Renal cortex interstitium (tissue), 11 donors: ENCODE measurements around the gene HTR2A. TPM values are rescaled to one million over a fixed set of nuclear protein-coding genes. Genes with fewer than 3 reads are reported as not detected.
"Not testable (repeated sequence)": the region's sequence is repeated elsewhere in the genome, so short reads cannot be mapped to it uniquely, and the experiment has no call there.

ENCODE experiments used
- DNase-seq, 11 donors: peaks; one replicate each; pipeline ENCODE4 v3.0.0-alpha.2; 2013; ENCODE audit warnings: low read depth in 9 of 11, low spot score in 4 of 11; ENCODE audit errors: extremely low read depth in 1 of 11
- polyA plus RNA-seq, 3 donors: library from polyadenylated mRNA; unstranded; fragments of 120-200 nt; gene quantifications; one replicate each; pipeline ENCODE4 v1.2.1, GENCODE V29; 2013; ENCODE audit not compliant: insufficient read length in 3 of 3

Gene HTR2A
- polyA plus RNA-seq, 3 donors: 0.61 to 0.72 (median 0.65) TPM

DNA sequence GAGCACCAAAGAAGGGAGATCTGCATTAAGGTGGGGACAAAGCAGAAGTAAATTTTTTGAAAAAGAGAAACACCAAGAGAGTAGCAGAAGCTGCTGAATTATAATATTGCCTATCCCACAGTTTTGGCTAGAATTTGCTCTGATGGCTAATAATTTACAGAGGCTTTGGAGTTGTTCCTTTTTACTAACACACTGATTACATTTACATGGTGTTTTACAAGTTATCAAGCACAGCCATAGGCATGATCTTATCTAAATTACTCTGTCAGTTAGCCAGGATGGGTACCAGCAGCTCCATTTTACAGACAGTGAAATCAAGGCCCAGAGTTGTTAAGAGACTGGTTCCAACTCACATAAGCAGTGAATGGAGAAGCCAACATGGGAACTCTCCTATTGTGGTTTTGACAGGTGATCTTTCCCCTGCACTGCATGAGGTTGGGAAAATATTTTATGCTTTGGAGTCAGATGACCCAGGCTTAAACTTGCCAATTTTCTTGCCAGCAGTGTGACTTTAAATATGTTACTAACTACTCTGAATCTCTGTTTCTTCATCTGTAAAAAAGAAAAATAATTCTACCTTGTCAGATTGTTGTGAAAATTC lies 66.3 kb downstream of the HTR2A start:
- DNase-seq: no peak

DNA sequence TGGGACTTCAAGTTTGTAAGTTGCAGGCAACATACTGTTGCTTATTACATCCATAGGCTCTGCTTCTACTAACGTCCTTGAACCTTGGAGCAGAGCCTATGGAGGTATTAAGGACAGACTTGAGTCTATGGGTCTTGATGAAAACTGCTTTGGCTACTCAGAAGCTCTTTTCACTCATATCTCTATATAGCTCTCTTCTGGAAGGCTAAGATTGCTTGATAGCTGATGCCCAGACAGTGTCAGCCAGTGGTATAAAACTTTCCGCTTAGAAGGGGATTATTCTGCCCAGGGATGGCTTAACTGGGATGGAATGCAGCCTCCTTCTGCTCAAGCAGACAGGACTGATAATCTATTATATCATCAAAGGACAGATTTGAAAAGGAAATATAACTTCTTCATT lies 74.3 kb downstream of the HTR2A start:
- no peak for DNase-seq

DNA sequence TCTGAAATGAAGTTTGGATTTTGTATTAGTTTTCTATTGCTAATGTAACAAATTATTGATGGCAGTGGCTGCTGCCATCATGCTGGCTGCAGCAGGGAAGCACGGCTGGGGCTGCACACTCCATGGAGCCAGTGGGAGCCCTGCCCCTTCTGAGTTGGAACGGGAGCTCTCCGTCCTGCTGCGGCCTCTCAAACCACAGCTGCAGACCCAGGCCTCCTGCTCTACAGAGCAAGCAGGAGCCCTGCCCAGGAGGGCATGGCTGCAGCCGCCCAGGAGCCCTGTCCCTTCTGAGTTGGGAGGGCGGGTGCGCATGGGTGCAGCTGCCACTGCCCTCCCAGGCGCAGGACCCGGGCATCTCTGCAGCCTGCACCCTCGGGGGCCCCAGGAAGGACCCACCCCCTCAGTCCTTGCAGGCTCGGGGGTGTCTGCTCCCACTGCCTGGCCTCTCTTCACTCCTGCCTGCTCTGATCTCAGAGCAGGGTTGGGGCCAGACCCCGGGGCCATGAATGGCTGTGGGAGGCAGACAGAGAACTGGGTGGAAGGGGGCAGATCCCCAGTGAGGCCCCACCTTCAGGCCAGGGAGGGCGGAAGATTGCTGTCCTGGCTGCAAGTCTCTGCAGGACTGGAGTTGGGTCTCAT lies 78.9 kb downstream of the HTR2A start:
- no peak for DNase-seq

DNA sequence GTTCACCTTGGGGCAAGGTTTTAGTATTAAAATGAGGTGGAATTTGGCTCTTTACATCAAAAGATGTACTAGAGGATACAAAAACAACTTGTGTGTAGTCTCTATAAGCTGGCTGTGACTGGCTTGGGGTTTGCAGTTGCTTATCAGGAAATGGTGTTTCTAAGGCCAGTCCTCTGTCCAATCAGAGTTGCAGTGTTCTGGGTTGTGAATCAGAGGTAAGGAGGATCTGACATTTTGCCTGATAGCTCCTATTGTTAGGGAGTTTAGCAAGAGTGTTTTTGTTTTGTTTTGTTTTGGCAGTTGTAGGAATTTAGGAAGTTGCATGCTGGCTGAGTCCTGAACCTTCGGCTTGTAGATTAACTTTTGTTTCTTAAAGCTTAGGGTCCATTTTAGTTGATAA lies 79.8 kb downstream of the HTR2A start:
- no peak for DNase-seq

DNA sequence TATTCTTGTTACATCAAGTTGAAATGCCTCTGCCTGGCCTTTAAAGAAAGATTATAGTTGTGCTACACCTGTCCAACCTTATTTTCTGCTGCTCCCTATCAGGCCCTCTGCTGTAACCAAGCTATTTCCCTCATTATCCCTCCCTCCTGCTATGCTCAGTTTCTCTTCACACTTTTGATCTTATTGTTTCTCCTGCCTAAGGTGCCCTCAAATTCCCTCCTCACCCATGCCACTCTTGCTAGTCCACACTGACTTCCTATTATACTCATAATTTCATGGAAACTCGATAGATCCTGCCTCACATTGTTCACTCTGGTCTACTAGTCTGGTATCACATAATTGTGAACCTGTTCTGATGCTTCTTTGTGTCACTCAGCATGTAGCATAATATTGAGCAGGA lies 80.5 kb downstream of the HTR2A start:
- no peak for DNase-seq

DNA sequence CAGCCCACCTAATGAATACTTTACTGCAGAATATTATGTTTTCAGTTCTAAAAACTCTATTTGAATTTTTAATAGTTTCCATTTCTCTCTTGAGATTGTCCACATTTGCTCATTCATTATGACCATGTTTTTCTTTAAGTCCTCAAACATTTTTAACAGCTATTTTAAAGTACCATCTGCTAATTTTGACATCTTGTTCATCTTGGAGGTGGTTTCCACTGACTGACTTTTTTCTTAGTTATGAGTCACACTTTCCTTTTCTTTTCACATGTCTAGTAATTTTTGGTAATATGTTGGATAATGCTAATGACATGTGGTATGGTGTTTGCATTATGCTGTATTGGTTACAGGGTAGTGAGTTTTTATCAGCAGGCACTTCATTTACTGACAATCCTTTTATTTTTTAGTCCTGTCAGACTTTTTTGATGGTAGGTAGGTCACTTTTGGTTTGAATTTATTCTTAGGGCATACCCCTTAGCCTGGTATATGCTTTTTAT lies 84.5 kb downstream of the HTR2A start:
- DNase-seq: no peak

DNA sequence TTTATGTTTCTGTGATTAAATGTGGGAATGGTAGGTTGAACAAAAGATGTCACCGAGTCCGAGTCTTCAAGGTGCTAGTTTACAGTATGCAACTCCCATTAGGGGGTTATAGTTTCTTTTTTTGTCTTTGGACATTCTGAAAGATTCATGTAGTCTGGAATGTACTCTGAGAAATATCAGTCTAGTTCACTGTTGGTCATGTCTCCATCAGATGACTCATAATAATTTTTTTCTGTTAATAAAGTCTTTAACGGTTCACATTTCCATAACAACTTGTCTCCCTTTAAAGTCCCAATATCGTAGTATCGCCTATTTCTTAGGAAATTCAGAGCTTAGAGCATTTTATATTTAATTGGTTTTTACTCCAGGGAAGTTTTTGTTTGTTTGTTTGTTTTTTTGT lies 86.4 kb downstream of the HTR2A start:
- DNase-seq: no peak

DNA sequence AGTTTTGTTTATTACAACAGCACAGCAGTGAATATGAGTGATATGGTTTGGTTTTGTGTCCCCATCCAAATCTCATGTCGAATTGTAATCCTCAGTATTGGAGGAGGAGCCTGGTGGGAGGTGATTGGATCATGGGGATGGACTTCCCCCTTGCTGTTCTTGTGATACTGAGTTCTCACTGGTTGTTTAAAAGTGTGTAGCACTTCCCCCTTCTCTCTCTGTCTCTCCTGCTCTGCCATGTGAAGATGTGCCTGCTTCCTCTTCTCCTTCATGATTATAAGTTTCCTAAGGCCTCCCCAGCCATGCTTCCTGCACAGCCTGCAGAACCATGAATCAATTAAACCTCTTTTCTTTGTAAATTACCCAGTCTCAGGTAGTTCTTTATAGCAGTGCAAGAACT lies 91.9 kb downstream of the HTR2A start:
- not testable (repeated sequence) for DNase-seq

DNA sequence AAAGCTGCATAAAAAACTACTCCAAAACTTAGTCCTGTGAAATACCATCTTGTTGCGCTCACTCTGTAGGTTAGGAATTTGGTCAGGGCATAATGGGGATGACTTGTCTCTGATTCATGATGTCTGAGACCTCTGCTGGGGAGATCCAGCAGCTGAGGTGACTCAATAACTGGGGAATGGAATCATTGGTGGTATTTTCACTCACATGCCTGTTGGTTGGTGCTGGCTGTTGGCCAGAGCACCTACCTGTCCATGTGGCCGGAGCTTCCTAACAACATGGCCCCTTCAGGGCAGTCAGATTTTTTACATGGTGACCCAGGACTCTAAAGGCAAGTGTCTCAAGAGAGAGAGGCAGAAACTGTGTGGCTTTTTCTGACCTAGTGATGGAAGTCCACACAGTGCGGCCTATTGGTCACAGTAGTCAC lies 92.5 kb downstream of the HTR2A start:
- DNase-seq: no peak

DNA sequence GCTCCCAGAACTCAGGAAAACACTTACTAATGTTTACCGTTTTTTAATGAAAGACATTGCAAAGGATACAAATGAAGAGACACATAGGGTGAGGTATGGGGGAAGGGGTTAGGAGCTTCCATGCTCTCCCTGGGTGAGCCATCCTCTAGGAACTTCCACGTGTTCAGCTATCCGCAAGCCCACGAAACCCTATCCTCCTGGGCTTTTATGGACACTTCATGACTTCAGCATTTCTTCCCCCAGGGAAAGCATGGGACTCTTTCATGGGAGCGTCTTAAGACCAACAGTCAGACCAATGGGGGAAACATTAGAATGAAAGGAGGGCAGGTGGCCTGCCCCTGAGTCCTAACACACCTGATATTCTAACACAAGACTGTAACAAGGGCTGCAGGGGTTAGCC lies 93.3 kb downstream of the HTR2A start:
- DNase-seq: no peak

DNA sequence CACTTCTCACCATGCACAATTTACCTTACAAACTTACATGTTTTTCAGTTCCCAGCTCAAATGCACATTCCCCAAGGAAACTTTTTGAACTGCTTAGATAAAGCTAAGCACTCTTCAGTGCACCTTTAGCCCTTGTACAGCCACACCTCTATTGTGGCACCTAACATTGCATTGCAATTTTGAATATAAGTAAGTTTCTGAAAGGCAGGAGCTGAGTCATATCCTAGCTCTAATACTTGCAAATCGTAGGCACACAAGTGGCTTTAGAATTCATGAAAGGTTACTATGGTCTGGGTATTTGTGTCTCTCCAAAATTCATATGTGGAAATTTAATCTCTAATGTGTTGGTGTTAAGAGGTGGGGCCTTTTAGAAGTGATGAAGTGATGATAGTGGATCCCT lies 95.0 kb downstream of the HTR2A start:
- DNase-seq: no peak

DNA sequence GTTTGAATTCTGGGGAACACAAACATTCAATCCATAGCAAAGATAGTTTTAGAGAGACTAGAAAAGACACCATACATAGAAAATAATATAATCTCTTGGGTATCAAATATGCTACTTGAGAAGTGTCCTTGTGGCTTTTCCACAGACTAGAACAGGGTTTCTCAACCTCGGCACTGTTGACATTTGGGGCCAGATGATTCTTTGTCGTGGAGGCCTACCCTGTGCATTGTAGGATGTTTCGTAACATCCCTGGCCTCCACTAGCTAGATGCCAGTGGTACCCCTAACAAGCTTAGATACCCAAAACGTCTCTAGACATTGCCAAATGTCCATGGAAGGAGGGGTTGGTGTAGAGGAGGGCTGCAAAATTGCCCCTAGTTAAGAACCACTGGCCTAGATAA lies 97.7 kb downstream of the HTR2A start:
- no peak for DNase-seq

DNA sequence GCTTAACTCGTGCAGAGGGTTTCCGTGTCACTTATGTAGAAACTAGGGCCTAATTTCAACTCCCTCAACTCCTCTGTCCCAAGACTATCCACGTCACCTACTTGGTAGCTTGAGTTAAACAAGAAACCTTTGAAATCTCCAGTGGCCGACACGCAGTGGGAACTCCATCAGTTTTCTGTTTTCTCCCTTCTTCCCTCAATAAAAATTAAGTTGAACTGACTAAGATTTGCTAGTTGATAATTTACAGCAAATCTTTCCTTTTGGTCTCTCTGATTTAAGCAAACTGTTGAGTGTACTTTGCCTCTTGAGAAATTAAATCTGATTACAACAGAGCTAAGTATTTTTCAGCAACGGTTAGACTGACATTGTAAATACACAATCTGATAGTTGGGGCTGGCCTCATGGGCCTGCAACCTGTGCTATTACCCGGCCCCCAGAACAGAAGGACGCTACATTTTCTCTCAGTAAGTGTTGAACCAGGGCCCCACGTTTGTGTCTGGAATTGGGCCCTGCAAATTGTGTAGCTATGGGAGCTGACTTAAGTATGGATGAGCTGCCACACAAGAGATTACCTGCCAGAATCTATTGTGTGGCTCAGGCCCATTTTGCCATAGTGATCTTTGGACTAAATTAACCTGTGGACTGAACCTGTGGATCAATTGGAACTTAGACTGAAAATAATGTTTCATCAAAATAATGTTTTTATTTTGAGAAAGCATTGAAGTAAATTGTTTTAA lies 99.2 kb downstream of the HTR2A start:
- peak in 3 of 11 donors; percentile 6 to 24 (median 7) for DNase-seq

DNA sequence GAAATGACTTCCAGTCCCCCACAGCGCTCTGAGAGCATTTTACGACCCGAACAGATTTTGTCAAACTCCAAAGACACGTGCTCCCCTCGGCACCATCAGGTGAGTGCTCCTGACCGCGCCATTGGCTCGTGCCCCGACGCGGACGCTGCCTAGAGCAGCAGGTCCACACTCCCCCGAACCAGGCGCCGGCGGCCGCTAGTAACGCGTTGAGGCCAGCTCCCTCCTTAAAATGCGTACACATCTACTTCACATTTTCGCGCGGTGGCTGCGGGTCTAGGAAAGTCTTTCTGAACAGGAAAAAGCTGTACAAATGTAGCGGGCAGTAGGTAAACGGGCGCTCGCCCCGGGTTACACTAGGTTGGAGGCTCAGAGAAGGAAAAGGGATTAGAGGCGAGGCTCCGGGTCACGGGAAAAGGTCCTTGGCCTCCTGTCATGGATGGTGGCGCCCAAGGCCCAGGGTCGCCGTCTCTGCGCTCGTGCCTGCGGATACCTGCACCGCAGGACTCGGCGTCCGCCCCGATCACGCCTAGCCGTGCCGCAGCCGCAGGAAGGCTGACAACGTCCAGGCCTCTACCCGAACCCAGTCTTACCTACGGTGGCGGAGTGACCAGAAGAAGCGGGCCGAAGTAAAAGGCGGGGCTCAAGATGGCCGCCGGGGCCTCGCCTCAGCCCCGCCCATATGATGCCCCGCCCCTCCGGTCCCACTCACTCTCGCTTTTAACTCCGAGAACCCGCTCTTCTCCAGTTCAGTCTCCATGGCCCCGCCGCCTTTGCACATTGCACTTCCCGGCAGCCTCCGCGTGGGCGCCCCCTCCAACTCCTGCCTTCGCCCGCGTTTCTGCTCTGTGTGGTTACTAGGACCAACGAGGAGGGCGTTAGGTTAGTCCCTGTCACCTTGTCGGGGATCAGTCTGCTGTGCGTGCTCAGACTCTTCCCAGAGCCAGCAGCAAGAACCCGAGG lies 100.1 kb downstream of the HTR2A start, which contains the start of gene ESD:
Gene ESD, minus strand, starts transcription at position 647 of the 960 bp plus-strand sequence. CDS start 5,748 bp downstream, outside the sequence.
- DNase-seq: peak; percentile 81 to 94 (median 90)

DNA sequence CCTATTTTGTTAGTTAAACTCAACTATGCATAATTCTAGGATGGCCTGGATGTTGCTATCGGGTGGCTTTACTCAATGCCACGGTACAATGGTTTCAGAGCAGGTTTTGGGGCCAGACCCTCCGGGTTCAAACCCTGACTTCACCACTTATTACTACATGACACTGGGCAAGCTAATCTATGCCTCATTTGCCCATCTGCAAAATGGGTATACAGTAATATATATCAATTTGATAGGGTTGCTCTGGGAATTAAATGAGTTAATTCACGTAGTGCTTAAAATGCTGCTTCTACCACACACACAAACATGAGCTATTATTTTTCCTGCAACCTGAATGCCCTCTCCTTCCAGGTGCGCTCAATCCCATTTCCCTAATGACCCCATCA lies 100.7 kb downstream of the HTR2A start:
- DNase-seq: no peak

DNA sequence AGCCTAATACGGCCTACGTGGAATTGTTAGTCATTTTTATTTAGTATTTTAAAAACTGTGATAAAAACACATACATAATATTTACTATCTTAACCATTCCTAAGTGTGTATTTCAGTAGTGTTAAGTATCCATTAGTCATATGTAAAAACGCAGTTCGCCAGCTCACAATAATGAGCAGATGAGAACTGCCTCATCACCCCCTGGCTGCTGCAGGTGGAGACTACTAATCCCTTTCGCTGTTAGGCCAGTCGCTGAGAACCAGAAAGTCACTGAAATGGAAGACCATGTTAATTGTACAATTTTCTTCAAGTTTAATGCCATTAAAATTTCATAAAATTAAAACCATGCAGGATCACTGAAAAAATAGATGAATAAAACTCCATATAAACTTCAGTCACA lies 101.5 kb downstream of the HTR2A start:
- DNase-seq: no peak

DNA sequence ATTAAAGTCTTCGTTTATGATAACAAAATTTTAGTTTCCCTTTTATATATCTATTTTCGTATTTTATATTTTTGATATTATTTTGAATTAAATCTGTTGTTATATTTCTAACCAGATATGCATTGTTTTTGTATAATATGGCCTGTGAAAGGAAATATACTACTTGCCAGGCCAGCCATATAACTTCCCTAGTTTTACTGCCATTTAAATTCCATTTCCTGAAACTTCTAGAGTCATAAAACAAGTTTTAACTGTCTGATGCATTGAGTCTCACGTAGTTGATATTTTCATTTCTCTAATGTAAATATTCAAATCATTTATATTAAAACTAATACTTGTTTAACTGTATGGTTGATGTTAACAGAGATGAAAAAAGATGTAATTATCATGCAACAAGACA lies 113.3 kb downstream of the HTR2A start:
- no peak for DNase-seq

DNA sequence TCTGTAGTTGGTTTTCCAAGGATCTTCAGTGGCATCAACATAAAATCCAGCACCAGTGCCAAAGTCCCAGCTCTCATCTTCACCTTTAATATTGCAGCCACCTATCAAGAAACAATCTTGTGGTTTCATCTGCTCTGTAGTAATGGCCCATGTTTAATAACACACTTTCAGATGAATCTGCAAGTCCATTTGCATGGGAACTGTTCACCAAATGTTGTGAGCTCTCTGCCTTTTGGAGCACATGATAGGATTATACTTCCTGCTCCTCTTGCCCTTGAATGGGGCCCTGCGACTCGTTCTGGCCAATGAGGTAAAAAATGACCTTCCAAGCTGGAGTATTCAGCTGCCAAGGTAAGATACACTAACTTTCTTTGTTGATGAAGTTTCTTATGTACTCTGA lies 114.2 kb downstream of the HTR2A start:
- no peak for DNase-seq

DNA sequence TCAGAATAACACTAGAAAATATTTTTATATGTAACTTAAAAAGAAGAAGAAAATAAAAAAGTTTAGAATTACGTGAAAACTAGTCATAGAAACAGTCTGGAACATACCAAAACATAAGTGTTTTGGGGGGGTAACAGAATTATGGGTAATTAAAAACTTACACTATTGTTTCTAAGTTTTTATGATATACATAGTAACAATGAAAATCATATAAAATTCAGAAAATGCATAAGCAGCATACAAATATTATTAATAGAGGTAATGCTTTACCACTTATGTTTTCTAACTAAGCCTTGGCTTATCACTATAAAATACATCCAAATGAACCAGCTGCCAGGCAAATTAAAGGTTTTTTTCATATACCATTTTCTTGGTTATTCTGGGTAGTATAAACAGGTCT lies 114.8 kb downstream of the HTR2A start:
- DNase-seq: no peak
